Effector memory CD8-positive, alpha-beta T cell (primary cell): ENCODE measurements around the gene PRDM4.
"Not testable (repeated sequence)": the region's sequence is repeated elsewhere in the genome, so short reads cannot be mapped to it uniquely, and the experiment has no call there.

Experiments used
- ATAC-seq: fragments of 150-1000 bp; cut with Tn5 transposase; replicated peaks from 2 replicates; pipeline ENCODE4 v1.10.0; 2021; ENCODE audit warnings: mild to moderate bottlenecking, moderate library complexity
- DNase-seq, 3 experiments: peaks; one replicate each; pipeline ENCODE4 v3.0.0; 2021
- H3K27ac Mint-ChIP-seq, 2 donors: one replicate each; pipeline ENCODE4 v1.8.0; 2022; ENCODE audit warnings: mild to moderate bottlenecking in 2 of 2, mixed read lengths in 2 of 2, moderate library complexity in 2 of 2
- H3K27me3 Mint-ChIP-seq, 2 donors: one replicate each; pipeline ENCODE4 v1.8.0; 2022; ENCODE audit warnings: mixed read lengths in 2 of 2
- H3K36me3 Mint-ChIP-seq: one replicate; pipeline ENCODE4 v1.8.0; 2022; ENCODE audit warnings: mild to moderate bottlenecking, moderate library complexity, mixed read lengths; ENCODE audit not compliant: insufficient read depth
- H3K4me1 Mint-ChIP-seq, 2 donors: one replicate each; pipeline ENCODE4 v1.8.0; 2022; ENCODE audit warnings: low read depth in 2 of 2, mixed read lengths in 2 of 2
- H3K4me3 Mint-ChIP-seq, 2 donors: one replicate each; pipeline ENCODE4 v1.8.0; 2022; ENCODE audit warnings: mild to moderate bottlenecking in 2 of 2, mixed read lengths in 2 of 2, moderate library complexity in 2 of 2
- H3K9me3 Mint-ChIP-seq, 2 donors: one replicate each; pipeline ENCODE4 v1.8.0; 2022; ENCODE audit warnings: mixed read lengths in 2 of 2

The PRDM4 gene

GRCh38 chr12:107702106-107702505 lies 58.8 kb downstream of the PRDM4 start:
- DNase-seq (no peak), ATAC-seq (no peak)
- H3K9me3 Mint-ChIP-seq = no peaks in the 10 kb centered on the region
- no peaks in the 10 kb centered on the region for H3K27me3 Mint-ChIP-seq
- no peaks in the 10 kb centered on the region for H3K4me1 Mint-ChIP-seq
- H3K27ac Mint-ChIP-seq = no peak overlapping the region
- H3K4me3 Mint-ChIP-seq = no peak overlapping the region
- peaks cover 88% of the 10 kb centered on the region for H3K36me3 Mint-ChIP-seq

DNA sequence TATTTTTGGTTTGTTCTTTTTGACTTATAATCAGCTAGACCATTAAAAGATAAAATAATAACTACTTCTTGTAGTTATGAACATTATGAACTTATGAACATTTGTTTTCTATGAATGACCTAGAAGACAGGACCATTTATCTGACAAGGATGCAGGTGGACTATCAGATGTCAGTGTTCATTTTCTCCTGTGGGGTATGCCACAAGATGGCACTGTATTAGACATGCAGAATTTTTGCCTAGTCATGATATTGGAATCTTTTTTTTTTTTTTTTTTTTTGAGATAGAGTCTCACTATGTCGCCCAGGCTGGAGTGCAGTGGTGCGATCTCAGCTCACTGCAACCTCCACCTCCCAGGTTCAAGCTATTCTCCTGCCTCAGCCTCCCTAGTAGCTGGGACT lies 65.2 kb downstream of the PRDM4 start:
- peaks cover 88% of the 10 kb centered on the region for H3K36me3 Mint-ChIP-seq
- not testable (repeated sequence) for DNase-seq, H3K27me3 Mint-ChIP-seq, H3K27ac Mint-ChIP-seq, H3K9me3 Mint-ChIP-seq, H3K4me1 Mint-ChIP-seq, H3K4me3 Mint-ChIP-seq, ATAC-seq

GRCh38 chr12:107685360-107686248 lies 75.3 kb downstream of the PRDM4 start, which contains the start of gene PWP1:
PWP1 (plus strand) TSS chr12:107685799; CDS start chr12:107685900, 101 bp downstream.
- H3K4me3 Mint-ChIP-seq = peak within 1 kb of the TSS; percentile 97 to 100
- H3K4me1 Mint-ChIP-seq = peaks cover 20 to 24% of the 10 kb centered on the region in 2 donors
- H3K9me3 Mint-ChIP-seq = no peaks in the 10 kb centered on the region
- H3K27me3 Mint-ChIP-seq = no peaks in the 10 kb centered on the region
- H3K36me3 Mint-ChIP-seq = peaks cover 41% of the 10 kb centered on the region
- peak within 1 kb of the TSS; percentile 96 to 98 for H3K27ac Mint-ChIP-seq
- ATAC-seq = peak; percentile 89
- DNase-seq = peak; percentile 93 to 95 (median 95)

DNA sequence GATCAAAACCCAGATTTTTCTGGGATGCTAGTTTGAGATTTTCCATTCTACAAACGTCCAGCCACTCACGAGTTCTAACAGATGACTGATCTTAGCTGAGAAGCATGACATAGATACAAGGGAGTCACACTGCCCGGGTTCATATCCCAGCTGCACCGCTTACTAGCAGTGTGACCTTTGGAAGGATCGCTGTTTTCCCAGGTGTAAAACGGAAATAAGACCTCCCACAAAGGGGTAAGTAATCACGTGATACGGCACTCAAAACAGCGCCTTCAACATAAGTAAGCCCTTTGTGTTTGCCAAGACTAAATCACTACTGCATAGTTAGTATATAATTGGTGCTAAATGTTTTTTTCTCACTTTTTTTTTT lies 76.0 kb downstream of the PRDM4 start:
- H3K27ac Mint-ChIP-seq = peak overlapping the region; percentile 96 to 98
- no peaks in the 10 kb centered on the region for H3K9me3 Mint-ChIP-seq
- no peak for ATAC-seq
- peaks cover 35% of the 10 kb centered on the region for H3K36me3 Mint-ChIP-seq
- DNase-seq = no peak
- H3K27me3 Mint-ChIP-seq = no peaks in the 10 kb centered on the region
- peaks cover 20 to 24% of the 10 kb centered on the region in 2 donors for H3K4me1 Mint-ChIP-seq
- peak overlapping the region; percentile 97 to 100 for H3K4me3 Mint-ChIP-seq

- no peaks in the 10 kb centered on the region for H3K27me3 Mint-ChIP-seq
- peak overlapping the region; percentile 96 to 98 for H3K27ac Mint-ChIP-seq
- H3K36me3 Mint-ChIP-seq = peaks cover 27% of the 10 kb centered on the region
- ATAC-seq = no peak
- H3K4me1 Mint-ChIP-seq = peaks cover 20 to 24% of the 10 kb centered on the region in 2 donors
- DNase-seq = no peak
- peak overlapping the region; percentile 97 to 100 for H3K4me3 Mint-ChIP-seq
- H3K9me3 Mint-ChIP-seq = no peaks in the 10 kb centered on the region
These were observed 76.7 kb downstream of the PRDM4 start for GRCh38 chr12:107684029-107684795.
